Esophagus mucosa (tissue), 1 donor: ENCODE data around the gene SSPN. TPM values are rescaled to one million over a fixed set of nuclear protein-coding genes. Genes with fewer than 3 reads are reported as not detected.
"Not testable (repeated sequence)": the region's sequence is repeated elsewhere in the genome, so short reads cannot be mapped to it uniquely, and the experiment has no call there.

Experiments
- ATAC-seq: fragments of 200-7000 bp; cut with Tn5 transposase; one replicate; pipeline ENCODE4 v1.9.1; 2020
- total RNA-seq: library from RNA; stranded (reverse); gene quantifications from one replicate; pipeline ENCODE4 v1.2.4, GENCODE V29; 2023
- donor health status: DM: yes; HTN: yes; CAD: no.

Gene SSPN
- total RNA-seq, 1 donor from 2014 or later: 1.4 TPM

GRCh38 chr12:26229910-26230309 lies 34.5 kb downstream of the SSPN start:
- ATAC-seq: no peak

GRCh38 chr12:26231470-26231869 lies 36.1 kb downstream of the SSPN start:
- no peak for ATAC-seq

- ATAC-seq: no peak
Observed at GRCh38 chr12:26231921-26232320, 36.5 kb downstream of the SSPN start.

- ATAC-seq: no peak
Observed at GRCh38 chr12:26233631-26234030, 38.3 kb downstream of the SSPN start.

GRCh38 chr12:26235465-26235864 lies 40.1 kb downstream of the SSPN start:
- ATAC-seq: not testable (repeated sequence)

- peak; percentile 28 for ATAC-seq
Observed at GRCh38 chr12:26238341-26239121, 43.2 kb downstream of the SSPN start.

- peak; percentile 78 for ATAC-seq
Observed at GRCh38 chr12:26239122-26239851, 43.9 kb downstream of the SSPN start.

- ATAC-seq: no peak
Observed at GRCh38 chr12:26239852-26240815, 44.8 kb downstream of the SSPN start.

GRCh38 chr12:26241080-26241479 lies 45.7 kb downstream of the SSPN start:
- no peak for ATAC-seq

GRCh38 chr12:26242683-26243082 lies 47.3 kb downstream of the SSPN start:
- ATAC-seq: no peak

- ATAC-seq: no peak
Observed at GRCh38 chr12:26244503-26244902, 49.1 kb downstream of the SSPN start.

GRCh38 chr12:26245175-26245942 lies 50.0 kb downstream of the SSPN start:
- ATAC-seq: no peak

GRCh38 chr12:26246483-26247164 lies 51.3 kb downstream of the SSPN start:
- peak; percentile 100 for ATAC-seq

GRCh38 chr12:26247873-26248272 lies 52.5 kb downstream of the SSPN start:
- no peak for ATAC-seq

- no peak for ATAC-seq
Observed at GRCh38 chr12:26250801-26251200, 55.4 kb downstream of the SSPN start.

- no peak for ATAC-seq
Observed at GRCh38 chr12:26251600-26251999, 56.2 kb downstream of the SSPN start.

- no peak for ATAC-seq
Observed at GRCh38 chr12:26252946-26253345, 57.6 kb downstream of the SSPN start.

GRCh38 chr12:26255893-26256645 lies 60.7 kb downstream of the SSPN start:
- no peak for ATAC-seq

GRCh38 chr12:26264215-26264838 lies 69.0 kb downstream of the SSPN start:
- peak; percentile 93 for ATAC-seq

- ATAC-seq: peak; percentile 63
Observed at GRCh38 chr12:26265606-26266005, 70.2 kb downstream of the SSPN start.
